ENCODE results near the gene DNAAF8. TPM values are rescaled to one million over a fixed set of nuclear protein-coding genes. Genes with fewer than 3 reads are reported as not detected.

The DNAAF8 gene
- total and polyA plus RNA-seq, 7 donors = 0.14 to 1.2 (median 0.60) TPM

GRCh38 chr16:4695473-4696171 is 38.7 kb upstream of the DNAAF8 start:
- Histone ChIP-seq H3K9me3 (no peaks in the 10 kb centered on the region), H3K27me3 (no peaks in the 10 kb centered on the region), H3K4me1 (peaks cover 0 to 38% (median 32%) of the 10 kb centered on the region in 4 donors), H3K27ac (peak overlapping the region; percentile 88 to 93 (median 91)), H3K4me3 (no peak overlapping the region), H3K36me3 (peaks cover 19 to 53% (median 27%) of the 10 kb centered on the region in 4 donors)
- TF ChIP-seq CTCF (IDR thresholded peaks at IDR 0.05) (no peak), EP300 (IDR thresholded peaks at IDR 0.05) (no peak), POLR2A (IDR thresholded peaks at IDR 0.05) (no peak), POLR2AphosphoS5 (IDR thresholded peaks at IDR 0.05) (no peak)
- intact Hi-C loops (cut with DNase I) = no loop called here
- WGBS, 2 donors = 49 to 65% methylated on average over 12 of the region's 12 CpGs
- no peak for DNase-seq

GRCh38 chr16:4696172-4696904 is 38.0 kb upstream of the DNAAF8 start:
- Histone ChIP-seq H3K4me3 (no peak overlapping the region), H3K4me1 (peaks cover 0 to 38% (median 32%) of the 10 kb centered on the region in 4 donors), H3K36me3 (peaks cover 26 to 60% (median 31%) of the 10 kb centered on the region in 4 donors), H3K27ac (peak overlapping the region in 3 of 4 donors; percentile 43 to 93 (median 89)), H3K27me3 (no peaks in the 10 kb centered on the region), H3K9me3 (no peaks in the 10 kb centered on the region)
- no peak for TF ChIP-seq POLR2A (IDR thresholded peaks at IDR 0.05)
- TF ChIP-seq CTCF (IDR thresholded peaks at IDR 0.05) = no peak
- TF ChIP-seq POLR2AphosphoS5 (IDR thresholded peaks at IDR 0.05) = no peak
- no peak for TF ChIP-seq EP300 (IDR thresholded peaks at IDR 0.05)
- intact Hi-C loops (cut with DNase I) = no loop called here
- 67 to 79% methylated on average over 19 of the region's 19 CpGs for WGBS, 2 donors
- DNase-seq = peak; percentile 84

DNA sequence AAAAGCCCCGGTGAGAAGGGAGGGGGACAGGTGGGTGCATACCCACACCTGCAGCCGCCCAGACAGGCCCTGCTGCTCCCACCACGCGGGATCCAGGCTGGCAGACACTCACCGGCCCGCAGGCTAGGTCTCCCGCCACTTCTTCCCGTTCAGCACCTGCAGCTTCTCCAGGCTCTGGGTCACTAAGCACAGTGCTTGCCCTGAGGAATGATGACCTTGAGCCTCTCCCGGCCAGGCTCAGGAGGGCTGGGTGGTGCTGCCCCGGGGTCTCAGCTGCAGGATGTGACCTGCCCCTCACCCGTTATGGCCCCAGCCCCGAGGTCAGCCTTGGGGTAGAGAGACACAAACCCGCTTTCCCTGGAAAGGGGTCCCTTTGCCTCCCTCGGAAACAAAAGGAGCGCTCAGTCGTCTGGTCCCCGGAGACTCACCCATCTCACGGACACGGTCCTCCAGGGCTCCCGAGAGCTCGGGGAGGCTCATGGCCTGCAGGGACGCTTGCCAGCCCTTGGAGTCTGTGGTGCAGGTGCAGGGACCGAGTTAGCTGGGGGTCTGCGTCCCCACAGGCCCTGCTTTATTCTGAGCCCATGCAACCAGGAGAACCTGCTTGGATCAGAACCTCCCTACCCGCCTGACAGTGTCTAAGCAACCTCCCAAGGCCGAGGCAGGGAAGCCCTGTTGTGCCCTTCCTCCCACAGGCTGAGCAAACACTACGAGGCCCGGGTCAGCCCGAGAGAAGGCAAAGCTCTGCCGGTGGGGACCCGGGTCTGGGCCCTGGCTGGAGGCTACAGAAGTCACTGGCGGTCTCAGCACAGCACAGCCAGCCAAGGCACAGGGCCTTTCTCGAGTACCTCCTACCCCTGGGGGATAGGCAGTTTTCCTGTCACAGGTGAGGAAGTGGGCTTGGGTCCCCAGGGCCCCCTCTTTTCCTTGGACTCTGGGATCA is 37.2 kb upstream of the DNAAF8 start:
- H3K4me1 ChIP-seq = peaks cover 0 to 38% (median 31%) of the 10 kb centered on the region in 4 donors
- TF ChIP-seq POLR2A (IDR thresholded peaks at IDR 0.05) (no peak), EP300 (IDR thresholded peaks at IDR 0.05) (no peak), CTCF (IDR thresholded peaks at IDR 0.05) (no peak), POLR2AphosphoS5 (IDR thresholded peaks at IDR 0.05) (no peak)
- no peaks in the 10 kb centered on the region for H3K9me3 ChIP-seq
- no peak for DNase-seq
- intact Hi-C loops (cut with DNase I) = no loop called here
- 80 to 86% methylated on average over 33 of the region's 33 CpGs for WGBS, 2 donors
- H3K27ac ChIP-seq = peak overlapping the region in 2 of 4 donors; percentile 43 to 89
- H3K36me3 ChIP-seq = peaks cover 27 to 69% (median 38%) of the 10 kb centered on the region in 4 donors
- H3K4me3 ChIP-seq = no peak overlapping the region
- H3K27me3 ChIP-seq = no peaks in the 10 kb centered on the region

- TF ChIP-seq POLR2AphosphoS5 (IDR thresholded peaks at IDR 0.05) = no peak
- no peak for TF ChIP-seq POLR2A (IDR thresholded peaks at IDR 0.05)
- no peak for TF ChIP-seq EP300 (IDR thresholded peaks at IDR 0.05)
- no peak for TF ChIP-seq CTCF (IDR thresholded peaks at IDR 0.05)
- H3K4me1 ChIP-seq = peaks cover 0 to 33% (median 25%) of the 10 kb centered on the region in 4 donors
- peaks cover 27 to 76% (median 39%) of the 10 kb centered on the region in 4 donors for H3K36me3 ChIP-seq
- DNase-seq = no peak
- no peak overlapping the region for H3K27ac ChIP-seq
- H3K27me3 ChIP-seq = no peaks in the 10 kb centered on the region
- WGBS, 2 donors = 89 to 92% methylated on average over 9 of the region's 9 CpGs
- no peak overlapping the region for H3K4me3 ChIP-seq
- no peaks in the 10 kb centered on the region for H3K9me3 ChIP-seq
- intact Hi-C loops (cut with DNase I) = no loop called here
Measured at GRCh38 chr16:4697848-4698291, 36.5 kb upstream of the DNAAF8 start.
